ENCODE data around the gene DYNLT5.

- TF ChIP-seq CTCF (optimal IDR thresholded peaks at IDR 0.05 in 1 of 3, IDR thresholded peaks at IDR 0.05 in 1 of 3, conservative IDR thresholded peaks at IDR 0.05 in 1 of 3; ENCODE audit: extremely low read depth in 1 of 3, insufficient read depth in 2 of 3, low read length in 3 of 3): no peak
- TF ChIP-seq EZH2 (IDR thresholded peaks at IDR 0.05; ENCODE audit: low read length): no peak
These were observed 14.4 kb upstream of the DYNLT5 start for GRCh38 chr1:66737836-66738235.

All from keratinocyte (primary cell).